SK-N-SH (cell line): Measurements from ENCODE around the gene KRT9. TPM values are rescaled to one million over a fixed set of nuclear protein-coding genes. Genes with fewer than 3 reads are reported as not detected.

Experiments used
- CTCF ChIA-PET: fragments of 300-600, 350-600 bp; formaldehyde crosslinking; extraction: SDS; loops from one replicate; lab custom pipeline; 2021; lab: Yijun Ruan, JAX
- POLR2A ChIA-PET: fragments of 350-600 bp; sonication (Branson Sonifier 250); formaldehyde crosslinking; extraction: SDS; loops from one replicate; lab custom pipeline; 2020; ENCODE audit warnings: antibody characterized with exemption, inconsistent platforms; lab: Yijun Ruan, JAX
- DNase-seq: peaks from one replicate; pipeline ENCODE4 v3.0.0; 2012
- H2AFZ ChIP-seq: fragments of 200-600 bp; sonication (generic); 2 replicates; pipeline ENCODE4 v1.8.1; 2016; ENCODE audit warnings: antibody characterized with exemption, mild to moderate bottlenecking, low read depth
- H3F3A ChIP-seq: fragments of 200-600 bp; sonication (generic); replicated peaks from 2 replicates; pipeline ENCODE3; 2016; ENCODE audit warnings: antibody characterized with exemption, mild to moderate bottlenecking; ENCODE audit not compliant: insufficient read depth
- H3K27ac ChIP-seq, 2 experiments: fragments of 200-500 bp in 1 of 2; fragments of 200-600 bp in 1 of 2; sonication (Bioruptor generic) in 1 of 2; sonication (generic), shearing (Covaris generic) in 1 of 2; 2 replicates each; pipeline versions ENCODE4 v1.5.1 to v1.6.1; 2014 to 2016; ENCODE audit warnings: low read depth in 2 of 2, inconsistent platforms in 1 of 2, low read length in 1 of 2, mild to moderate bottlenecking in 1 of 2, mixed read lengths in 1 of 2
- H3K27me3 ChIP-seq: fragments of 200-600 bp; sonication (generic), shearing (Covaris generic); 2 replicates; pipeline ENCODE4 v1.6.1; 2016; ENCODE audit warnings: mixed run types; ENCODE audit not compliant: insufficient read depth
- H3K36me3 ChIP-seq, 2 experiments: fragments of 200-500 bp in 1 of 2; fragments of 200-600 bp in 1 of 2; sonication (Bioruptor generic) in 1 of 2; sonication (generic) in 1 of 2; replicated peaks in 1 of 2; 2 replicates each; pipeline versions ENCODE3 to v1.5.1; 2014 to 2016; ENCODE audit warnings: low read length in 1 of 2, mild to moderate bottlenecking in 1 of 2; ENCODE audit not compliant: insufficient read depth in 2 of 2, control insufficient read depth in 1 of 2
- H3K4me1 ChIP-seq, 2 experiments: fragments of 200-500 bp in 1 of 2; fragments of 200-600 bp in 1 of 2; sonication (Bioruptor generic) in 1 of 2; sonication (generic), shearing (Covaris generic) in 1 of 2; 2 replicates each; pipeline versions ENCODE4 v1.5.1 to v1.6.1; 2014 to 2016; ENCODE audit warnings: low read depth in 1 of 2, low read length in 1 of 2, mixed run types in 1 of 2; ENCODE audit not compliant: insufficient read depth in 2 of 2, control insufficient read depth in 1 of 2
- H3K4me2 ChIP-seq: fragments of 200-600 bp; sonication (generic), shearing (Covaris generic); 2 replicates; pipeline ENCODE4 v1.6.1; 2017; ENCODE audit warnings: mixed run types
- H3K4me3 ChIP-seq, 2 experiments: fragments of 200-500 bp in 1 of 2; fragments of 200-600 bp in 1 of 2; sonication (Bioruptor generic) in 1 of 2; sonication (generic), shearing (Covaris generic) in 1 of 2; 2 replicates each; pipeline versions ENCODE4 v1.5.1 to v1.8.1; 2014 to 2016; ENCODE audit warnings: low read depth in 2 of 2, inconsistent platforms in 1 of 2, low read length in 1 of 2, mild to moderate bottlenecking in 1 of 2, mixed read lengths in 1 of 2, moderate library complexity in 1 of 2
- H3K79me2 ChIP-seq: fragments of 200-600 bp; sonication (generic); 2 replicates; pipeline ENCODE4 v1.8.1; 2017; ENCODE audit warnings: mild to moderate bottlenecking; ENCODE audit not compliant: insufficient read depth
- H3K9ac ChIP-seq: fragments of 200-600 bp; sonication (generic); 2 replicates; pipeline ENCODE4 v1.6.1; 2017; ENCODE audit warnings: mixed run types
- H3K9me2 ChIP-seq: fragments of 200-600 bp; sonication (generic); 2 replicates; pipeline ENCODE4 v1.6.1; 2017; ENCODE audit warnings: mixed run types
- H3K9me3 ChIP-seq: fragments of 200-600 bp; sonication (generic); 2 replicates; pipeline ENCODE4 v1.6.1; 2017; ENCODE audit warnings: mixed run types, mild to moderate bottlenecking, moderate library complexity
- H4K20me1 ChIP-seq: fragments of 200-600 bp; sonication (generic); 2 replicates; pipeline ENCODE4 v1.6.1; 2017; ENCODE audit warnings: mild to moderate bottlenecking, mixed run types; ENCODE audit not compliant: insufficient read depth
- GATA2 ChIP-seq: sonication (generic); formaldehyde crosslinking; IDR thresholded peaks from 2 replicates; pipeline ENCODE4 v1.5.0; 2020; ENCODE audit warnings: mild to moderate bottlenecking, missing genetic modification reagents
- JUND ChIP-seq: IDR thresholded peaks from 2 replicates; pipeline ENCODE4 v1.4.0; 2012
- MXI1 ChIP-seq: IDR thresholded peaks from 2 replicates; pipeline ENCODE4 v1.6.1; 2012; ENCODE audit warnings: mild to moderate bottlenecking, low read depth, low read length, improper control_type of control experiment
- NFIC ChIP-seq: IDR thresholded peaks from 2 replicates; pipeline ENCODE4 v1.4.0; 2012; ENCODE audit warnings: borderline replicate concordance
- NRF1 ChIP-seq: IDR thresholded peaks from 2 replicates; pipeline ENCODE4 v1.6.1; 2012; ENCODE audit warnings: low read depth, mild to moderate bottlenecking, low read length
- POLR2AphosphoS5 ChIP-seq: IDR thresholded peaks from 2 replicates; pipeline ENCODE4 v1.6.1; 2012; ENCODE audit warnings: low read depth, low read length
- REST ChIP-seq: IDR thresholded peaks from 2 replicates; pipeline ENCODE4 v1.6.1; 2012; ENCODE audit warnings: mild to moderate bottlenecking, low read depth, low read length, moderate library complexity
- RFX5 ChIP-seq: IDR thresholded peaks from 2 replicates; pipeline ENCODE4 v1.6.1; 2012; ENCODE audit warnings: mild to moderate bottlenecking, improper control_type of control experiment, low read length
- RXRA ChIP-seq: IDR thresholded peaks from 2 replicates; pipeline ENCODE4 v1.4.0; 2012; ENCODE audit warnings: low read depth, mild to moderate bottlenecking, borderline replicate concordance
- TEAD4 ChIP-seq: IDR thresholded peaks from 2 replicates; pipeline ENCODE4 v1.4.0; 2012; ENCODE audit warnings: mild to moderate bottlenecking, borderline replicate concordance; ENCODE audit not compliant: insufficient read depth
- USF1 ChIP-seq: IDR thresholded peaks from 2 replicates; pipeline ENCODE4 v1.4.0; 2012; ENCODE audit warnings: low read depth, borderline replicate concordance
- ZBTB33 ChIP-seq: IDR thresholded peaks from 2 replicates; pipeline ENCODE4 v1.4.0; 2012; ENCODE audit warnings: low read depth, borderline replicate concordance
- WGBS: methylation state at CpG from one replicate; pipeline ENCODE4 v1.1.6; 2017; ENCODE audit warnings: low lambda C conversion rate; 5-methylcytosine and 5-hydroxymethylcytosine counted together
- polyA plus RNA-seq, 3 experiments: library from polyadenylated mRNA; depleted of rRNA; stranded (reverse); fragments of >200 nt; gene quantifications; 2 replicates each; pipeline ENCODE4 v1.2.3, GENCODE V29; 2012

KRT9 gene
- polyA plus RNA-seq, 1 of the 3 experiments (the other 2 are of a cell fraction): not detected

GRCh38 chr17:41595585-41595984 is 23.7 kb upstream of the KRT9 start:
- Histone ChIP-seq H3K4me3 (no peak overlapping the region), H3F3A (no peaks in the 10 kb centered on the region), H4K20me1 (no peaks in the 10 kb centered on the region)
- no peak for DNase-seq
- TF ChIP-seq ZBTB33: no peak
- no peak for TF ChIP-seq RFX5
- no peak for TF ChIP-seq POLR2AphosphoS5
- no peak for TF ChIP-seq NRF1
- TF ChIP-seq, all 33 proteins: peak for 0
- Histone ChIP-seq H3K27ac (no peak overlapping the region), H3K4me2 (no peak overlapping the region), H3K4me1 (peaks cover 0 to 4% of the 10 kb centered on the region in 2 experiments; a peak in 1 of 4 replicates), H2AFZ (no peak overlapping the region), H3K79me2 (no peaks in the 10 kb centered on the region), H3K9me2 (no peaks in the 10 kb centered on the region), H3K9me3 (no peaks in the 10 kb centered on the region), H3K27me3 (peaks cover 28% of the 10 kb centered on the region), H3K9ac (no peak overlapping the region), H3K36me3 (no peaks in the 10 kb centered on the region)
- WGBS: 49% methylated on average over 8 of the region's 8 CpGs
- ChIA-PET POLR2A (no interaction called here), CTCF (interaction anchor here (1.1 to 7.6 kb wide), 5 partner anchors 11 to 71 kb away, joined by 3 to 50 read pairs (median 5); no protein-coding TSS in a partner anchor)

- Histone ChIP-seq H3K36me3 (no peaks in the 10 kb centered on the region), H3K4me3 (no peak overlapping the region), H3K27ac (no peak overlapping the region), H3K4me2 (no peak overlapping the region), H2AFZ (no peak overlapping the region), H3K27me3 (peaks cover 38% of the 10 kb centered on the region), H4K20me1 (no peaks in the 10 kb centered on the region), H3K9me3 (no peaks in the 10 kb centered on the region), H3K4me1 (peaks cover 0 to 4% of the 10 kb centered on the region in 2 experiments; a peak in 1 of 4 replicates), H3K79me2 (no peaks in the 10 kb centered on the region), H3K9ac (no peak overlapping the region), H3F3A (no peaks in the 10 kb centered on the region), H3K9me2 (no peaks in the 10 kb centered on the region)
- CTCF ChIA-PET: interaction anchor here (0.6 to 7.6 kb wide), 6 partner anchors 12 to 947 kb away, joined by 3 to 50 read pairs (median 4); partner anchors contain the start of gene SMARCE1
- POLR2A ChIA-PET: no interaction called here
- TF ChIP-seq MXI1 (no peak), GATA2 (no peak), TEAD4 (no peak), REST (no peak), NFIC (no peak), USF1 (no peak), RXRA (no peak), JUND (no peak)
- DNase-seq: no peak
- WGBS: 9% methylated on average over 3 of the region's 3 CpGs
Measured at GRCh38 chr17:41594363-41594915, 22.6 kb upstream of the KRT9 start.
